HG03066 (cell line): ENCODE data around the gene PPP4R2.

Source experiments
- ATAC-seq: cut with Tn5 transposase; IDR thresholded peaks from one replicate; pipeline ENCODE4 v1.9.1; 2021; ENCODE audit warnings: low read depth; ENCODE audit not compliant: unreplicated experiment

PPP4R2 gene

DNA sequence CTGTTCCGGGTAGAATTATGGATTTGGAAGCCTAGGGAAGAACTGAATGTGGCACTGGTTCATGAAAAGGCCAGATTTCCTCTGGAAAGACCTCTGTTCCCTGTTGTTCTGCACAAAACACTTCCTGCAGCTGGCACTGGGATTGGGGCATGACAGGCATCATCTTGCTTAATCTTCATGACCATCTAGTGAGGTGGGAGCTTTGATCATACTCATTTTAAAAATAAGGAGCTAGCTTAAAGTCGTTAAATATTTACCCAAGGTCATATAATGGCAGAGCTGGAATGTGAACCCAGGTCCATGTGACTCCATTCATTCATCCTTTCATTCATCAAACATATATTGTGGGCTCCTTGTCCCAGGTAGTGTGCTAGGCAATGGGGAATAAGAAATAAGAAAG is 105.3 kb downstream of the PPP4R2 start:
- no peak for ATAC-seq

DNA sequence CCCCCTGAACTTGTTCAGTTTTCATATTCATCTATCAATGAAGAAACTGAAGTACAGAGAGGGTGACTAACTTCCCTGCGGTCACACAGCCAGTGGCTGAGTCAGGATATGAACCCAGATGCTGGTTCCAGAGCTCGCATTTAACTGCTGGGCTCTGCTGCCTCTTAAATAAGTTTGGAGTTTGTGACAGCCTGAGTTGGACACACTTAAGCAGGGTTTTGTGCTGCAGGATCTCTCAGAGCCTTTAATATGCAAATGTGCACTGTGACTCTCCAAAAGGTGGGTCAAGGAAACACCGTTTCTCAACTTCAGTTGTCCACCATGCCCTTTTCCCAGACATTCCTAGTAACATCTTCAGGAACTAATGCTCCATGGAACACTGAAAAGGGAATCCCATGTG is 110.6 kb downstream of the PPP4R2 start:
- no peak for ATAC-seq

DNA sequence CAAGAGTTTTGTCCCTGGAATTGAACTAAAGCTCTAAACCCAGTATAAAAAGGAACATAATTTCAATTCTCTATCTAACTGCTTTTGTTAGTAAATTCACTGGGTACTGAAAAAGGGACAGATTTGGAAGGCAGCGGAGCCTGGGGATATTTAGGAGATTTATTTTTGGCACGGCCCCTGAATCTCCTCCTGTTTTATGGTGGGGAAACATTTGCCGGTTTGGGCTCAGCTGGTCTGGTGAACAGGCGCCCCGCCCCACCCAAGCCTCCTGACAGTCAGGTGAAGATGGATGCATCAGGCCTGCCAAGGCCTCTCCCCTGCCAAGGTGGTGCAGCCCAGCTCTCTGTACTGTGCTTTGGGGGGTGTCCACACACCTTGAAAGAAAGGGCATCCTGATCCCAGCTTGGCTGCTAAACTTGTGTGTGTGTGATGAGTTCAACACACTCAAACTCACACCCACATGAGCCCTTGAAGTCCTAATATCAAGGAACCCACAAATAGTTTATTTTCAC is 111.1 kb downstream of the PPP4R2 start:
- ATAC-seq: no peak

DNA sequence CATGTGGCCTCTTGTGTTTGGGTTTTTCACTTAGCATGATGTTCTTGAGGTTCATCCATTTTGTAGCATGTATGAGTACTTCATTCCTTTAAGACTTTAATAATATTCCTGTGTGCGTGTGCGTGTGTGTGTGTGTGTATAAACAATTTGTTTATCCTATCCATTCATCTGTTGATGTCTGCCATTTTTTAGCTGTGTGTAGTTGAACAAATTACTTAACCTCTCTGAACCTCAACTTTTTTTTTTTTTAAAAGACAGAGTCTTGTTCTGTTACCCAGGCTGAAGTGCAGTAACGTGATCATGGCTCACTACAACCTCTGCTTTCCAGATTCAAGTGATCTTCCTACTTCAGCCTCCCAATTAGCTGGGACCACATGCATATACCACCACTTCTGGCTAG is 112.1 kb downstream of the PPP4R2 start:
- no peak for ATAC-seq

DNA sequence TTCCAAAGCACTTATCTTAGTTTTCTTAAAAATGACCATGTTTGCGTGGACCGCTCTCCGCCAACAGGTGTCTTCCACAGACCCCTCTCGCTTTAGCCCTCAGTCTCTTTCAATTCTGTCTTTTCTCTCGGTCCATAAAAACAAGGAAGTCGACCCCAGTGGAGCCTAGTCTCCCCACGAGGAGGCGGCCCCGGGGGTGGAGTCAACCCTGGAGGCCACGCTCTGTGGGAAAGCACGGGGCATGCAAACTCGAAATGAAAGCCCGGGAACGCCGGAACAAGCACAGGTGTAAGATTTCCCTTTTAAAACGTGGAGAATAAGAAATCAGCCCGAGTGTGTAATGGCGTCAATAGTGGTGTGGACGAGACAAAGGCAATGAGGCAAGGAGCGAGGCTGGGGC is 113.9 kb downstream of the PPP4R2 start:
- no peak for ATAC-seq

DNA sequence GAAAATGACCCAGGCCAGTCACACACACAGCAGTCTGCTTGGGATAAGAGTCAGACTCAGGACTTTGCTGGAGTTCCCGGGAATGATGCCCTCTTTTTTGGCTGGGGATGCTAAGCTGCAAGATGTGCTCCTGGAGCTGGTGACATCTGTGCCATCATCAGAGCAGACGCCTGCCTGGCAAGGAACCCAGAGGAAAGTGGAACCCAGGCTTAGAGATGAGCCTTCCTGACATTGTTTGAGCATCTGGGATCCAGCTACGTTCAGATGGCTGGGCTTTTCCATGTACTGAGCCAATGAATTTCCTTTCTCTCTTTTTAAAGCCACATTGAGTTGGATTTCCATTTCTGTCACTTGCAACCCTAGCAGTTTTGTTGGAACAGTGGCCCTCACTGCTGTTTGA is 118.1 kb downstream of the PPP4R2 start:
- ATAC-seq: no peak

DNA sequence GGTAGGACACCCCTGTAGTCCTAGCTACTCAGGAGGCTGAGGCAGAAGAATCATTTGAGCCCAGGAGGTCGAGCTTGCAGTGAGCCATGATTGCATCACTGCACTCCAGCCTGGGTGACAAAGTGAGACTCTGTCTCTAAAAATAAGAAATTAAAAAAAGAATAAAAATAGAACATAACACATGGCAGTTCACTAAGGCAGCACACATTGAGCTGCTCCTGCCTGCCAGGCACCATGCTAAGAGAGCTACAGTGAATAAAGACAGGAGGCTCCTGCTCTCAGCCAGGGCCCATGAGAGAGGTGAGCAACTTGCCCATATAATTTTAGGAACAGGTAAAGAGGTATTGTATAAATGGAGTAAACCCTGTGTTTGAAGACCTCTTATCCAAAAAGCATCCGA is 119.2 kb downstream of the PPP4R2 start:
- no peak for ATAC-seq
